Epithelial cell of umbilical artery (primary cell): ENCODE data around the gene OTOF. TPM values are rescaled to one million over a fixed set of nuclear protein-coding genes. Genes with fewer than 3 reads are reported as not detected.

ENCODE experiments used
- total RNA-seq: library from RNA; depleted of rRNA; stranded (reverse); fragments of >200 nt; gene quantifications from 2 replicates; pipeline ENCODE4 v1.2.3, GENCODE V29; 2014

The OTOF gene
- total RNA-seq: under 0.01 and 0.15 TPM in 2 replicates

DNA sequence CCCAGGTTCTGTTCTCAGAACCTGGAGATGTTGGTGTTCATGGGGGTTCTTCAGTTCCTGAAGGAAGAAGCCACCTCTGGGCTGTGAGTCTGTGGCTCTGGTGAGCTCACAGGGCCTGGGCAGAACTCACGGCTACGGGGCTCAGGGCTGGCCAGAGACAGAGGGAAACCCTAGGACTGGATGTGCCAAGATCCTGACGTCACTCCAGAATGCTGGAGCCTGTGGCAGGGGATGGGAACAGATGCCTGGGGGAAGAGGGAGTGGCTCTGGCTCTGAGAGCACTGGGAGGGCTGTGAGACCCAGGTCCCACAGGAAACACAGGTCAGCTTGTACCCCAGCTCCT is at the start of gene OTOF:
Gene OTOF, minus strand, starts transcription at position 214 of the 343 bp plus-strand sequence.

Other genes with a start within 250 kb of the OTOF start
- 175 and 176 TPM in 2 replicates for gene HADHA, start 233.5 kb downstream of the OTOF start, total RNA-seq
- 96.8 and 108 TPM in 2 replicates for gene HADHB, start 233.2 kb downstream of the OTOF start, total RNA-seq
- 16.2 and 22.8 TPM in 2 replicates for gene SELENOI, start 132.0 kb downstream of the OTOF start, total RNA-seq
- not detected in 2 replicates for gene ADGRF3, start 131.3 kb downstream of the OTOF start, total RNA-seq
- gene DRC1, start 76.2 kb downstream of the OTOF start, total RNA-seq: not detected in 2 replicates
- gene CIB4, start 163.2 kb upstream of the OTOF start, total RNA-seq: not detected in 2 replicates
- not detected in 2 replicates for gene KCNK3, start 214.6 kb upstream of the OTOF start, total RNA-seq